GM12892 (cell line): Measurements from ENCODE around the gene PDE7B.

Experiments used
- POLR2A ChIP-seq: IDR thresholded peaks from 2 replicates; pipeline ENCODE4 v1.6.1; 2011; ENCODE audit warnings: low read depth, low read length, control low read depth
- POLR2AphosphoS5 ChIP-seq: IDR thresholded peaks from 2 replicates; pipeline ENCODE4 v1.6.1; 2011; ENCODE audit warnings: low read depth, low read length, control low read depth
- TAF1 ChIP-seq: IDR thresholded peaks from 2 replicates; pipeline ENCODE4 v1.6.1; 2011; ENCODE audit warnings: low read depth, mild to moderate bottlenecking, control low read depth, low read length, borderline replicate concordance

- TF ChIP-seq POLR2A, result no peak
- TF ChIP-seq TAF1, result no peak
- no peak for TF ChIP-seq POLR2AphosphoS5
Measured at GRCh38 chr6:135921188-135921587, 69.7 kb downstream of the PDE7B start.
